WI38 (cell line): ENCODE results near the gene EGFL8.
"Not testable (repeated sequence)": the region's sequence is repeated elsewhere in the genome, so short reads cannot be mapped to it uniquely, and the experiment has no call there.

Experiments used
- H3K4me3 ChIP-seq: 2 replicates; pipeline ENCODE4 v1.5.1; 2011; ENCODE audit warnings: low read depth, mild to moderate bottlenecking, control low read depth, low read length
- CTCF ChIP-seq: IDR thresholded peaks from 2 replicates; pipeline ENCODE4 v1.5.1; 2012; ENCODE audit warnings: low read depth, mild to moderate bottlenecking, control low read depth, low read length

EGFL8 gene

GRCh38 chr6:32131439-32131948, 32.9 kb upstream of the EGFL8 start:
- no peak overlapping the region for H3K4me3 ChIP-seq
- TF ChIP-seq CTCF, result no peak

- no peak for TF ChIP-seq CTCF
- no peak overlapping the region for H3K4me3 ChIP-seq
These were observed 32.3 kb upstream of the EGFL8 start for GRCh38 chr6:32132110-32132509.

- H3K4me3 ChIP-seq, result no peak overlapping the region
- TF ChIP-seq CTCF, result no peak
These were observed 30.6 kb upstream of the EGFL8 start for GRCh38 chr6:32133786-32134185.

GRCh38 chr6:32137454-32137853, 26.9 kb upstream of the EGFL8 start:
- TF ChIP-seq CTCF, result no peak
- H3K4me3 ChIP-seq, result no peak overlapping the region

GRCh38 chr6:32139590-32139989, 24.8 kb upstream of the EGFL8 start:
- H3K4me3 ChIP-seq, result no peak overlapping the region
- no peak for TF ChIP-seq CTCF

GRCh38 chr6:32140420-32141046, 23.9 kb upstream of the EGFL8 start:
- H3K4me3 ChIP-seq, result no peak overlapping the region
- TF ChIP-seq CTCF, result no peak

- H3K4me3 ChIP-seq, result not testable (repeated sequence)
These were observed 20.2 kb upstream of the EGFL8 start for GRCh38 chr6:32144238-32144637.

- no peak for TF ChIP-seq CTCF
These were observed 18.1 kb upstream of the EGFL8 start for GRCh38 chr6:32146287-32146686.

More at GRCh38 chr6:32146287-32146686, 18.1 kb upstream of the EGFL8 start:
- no peak overlapping the region for H3K4me3 ChIP-seq
